NCI-H524 treated with DMSO at 0.1 percent for 48 hours (cell line): ENCODE measurements around the gene SEPTIN7.

ENCODE experiments used
- DNase-seq: peaks from one replicate; lab custom pipeline; 2025; lab: John Stamatoyannopoulos, UW

The SEPTIN7 gene

DNA sequence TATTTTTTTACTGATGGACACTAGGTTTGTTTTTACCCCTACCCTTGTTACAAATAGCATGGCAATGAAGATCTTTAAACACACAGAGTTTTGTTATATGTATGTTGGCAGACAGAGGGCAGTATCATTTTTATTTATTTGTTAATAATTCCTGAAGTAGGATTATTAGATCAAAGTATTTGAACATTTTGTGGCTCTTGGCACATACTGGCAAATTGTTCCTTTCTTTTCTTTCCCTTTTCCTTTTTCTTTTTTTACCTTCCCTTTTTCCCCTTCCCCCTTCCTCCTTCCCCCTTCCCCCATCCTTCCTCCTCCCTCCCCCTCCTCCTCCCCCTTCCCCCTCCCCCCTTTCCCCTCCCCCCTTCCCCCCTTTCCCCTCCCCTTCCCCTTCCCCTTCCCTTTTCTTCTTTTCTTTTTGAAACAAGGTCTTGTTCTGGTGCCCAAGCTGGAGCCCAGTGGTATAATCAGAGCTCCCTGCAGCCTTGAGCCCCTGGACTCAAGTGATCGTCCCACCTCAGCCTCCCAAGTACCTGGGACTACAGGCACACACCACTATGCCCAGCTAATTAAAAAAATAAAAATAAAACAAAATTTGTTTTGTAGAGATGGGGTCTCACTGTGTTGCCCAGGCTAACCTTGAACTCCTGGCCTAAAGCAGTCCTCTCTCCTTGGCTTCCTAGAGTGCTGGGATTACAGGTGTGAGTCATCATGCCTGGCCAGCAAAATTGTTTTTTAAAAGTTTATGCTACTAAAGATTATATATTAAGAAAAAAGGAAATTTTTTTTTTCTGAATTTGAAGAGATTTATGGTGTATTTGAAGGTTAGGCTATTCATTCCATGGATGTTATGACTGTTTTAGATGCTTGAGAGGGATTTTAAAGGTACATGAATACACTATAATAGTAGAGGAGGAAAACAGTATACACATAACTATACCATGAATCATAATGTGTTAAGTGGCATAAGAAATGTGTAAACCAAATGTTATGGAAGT lies 39.3 kb downstream of the SEPTIN7 start:
- no peak for DNase-seq

GRCh38 chr7:35846816-35847412 lies 46.1 kb downstream of the SEPTIN7 start:
- DNase-seq, result no peak

DNA sequence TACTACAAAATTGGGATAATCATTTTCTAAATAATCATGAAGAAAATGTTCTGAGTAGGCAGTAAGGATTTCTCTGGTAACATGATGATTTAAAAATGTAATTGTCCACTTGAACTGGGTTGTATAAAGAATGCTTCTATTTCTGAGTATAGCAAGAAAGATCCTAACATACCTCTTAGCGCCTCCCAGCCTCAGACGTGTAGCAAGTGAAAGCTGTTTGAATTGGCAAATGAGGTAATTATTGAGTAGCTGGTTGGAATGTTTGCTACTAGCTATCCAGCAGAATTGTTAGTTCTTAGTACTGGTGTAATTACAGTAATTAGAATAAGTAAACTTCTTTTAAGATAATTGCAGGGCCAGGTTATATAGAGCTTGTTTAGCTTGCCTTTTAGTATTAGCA lies 47.9 kb downstream of the SEPTIN7 start:
- DNase-seq, result no peak

DNA sequence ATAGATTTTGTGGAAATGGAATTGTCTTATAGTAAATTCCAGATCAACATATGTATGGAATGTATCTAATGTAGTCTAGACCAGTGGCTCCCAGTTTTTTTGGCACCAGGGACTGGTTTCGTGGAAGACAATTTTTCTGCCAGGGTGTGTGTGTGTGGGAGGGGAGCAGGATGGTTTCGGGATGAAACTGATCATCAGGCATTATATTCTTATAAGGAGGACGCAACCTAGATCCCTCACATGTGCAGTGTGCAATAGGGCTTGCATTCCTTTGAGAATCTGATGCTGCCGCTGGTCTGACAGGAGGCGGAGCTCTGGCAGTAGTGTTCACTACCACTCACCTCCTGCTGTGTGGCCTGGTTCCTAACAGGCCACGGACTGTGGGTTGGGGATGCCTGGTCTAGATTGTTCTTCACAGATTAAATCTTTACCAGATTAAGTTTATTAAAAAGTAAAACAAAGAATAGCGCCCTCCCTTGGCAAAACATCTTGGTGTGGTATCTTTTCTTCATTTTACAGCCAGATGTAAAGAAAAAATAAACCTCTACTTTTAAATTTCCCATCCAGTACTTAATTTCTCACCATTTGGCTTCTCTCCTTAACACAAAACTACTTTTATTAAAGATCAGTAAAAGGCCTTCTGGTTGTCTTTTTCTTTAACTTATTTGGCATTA lies 48.4 kb downstream of the SEPTIN7 start:
- DNase-seq, result no peak

DNA sequence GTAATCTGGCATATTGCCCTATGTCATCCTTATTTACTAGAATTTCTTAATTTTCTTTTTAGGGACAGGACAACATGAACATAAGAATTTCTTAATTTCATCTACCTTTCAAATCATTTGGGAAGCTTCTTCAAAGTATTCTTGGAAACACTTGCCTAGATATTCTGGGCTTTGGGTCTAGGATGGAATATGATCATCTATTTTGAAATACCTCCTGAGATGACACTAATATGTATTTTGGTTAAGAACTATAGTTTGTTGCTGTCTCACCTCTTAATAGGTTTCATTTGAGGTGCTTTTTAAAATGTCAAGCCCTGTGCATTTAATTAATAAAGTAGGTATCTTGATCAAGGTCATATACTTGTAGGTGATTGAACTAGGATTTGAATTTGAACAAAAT lies 49.1 kb downstream of the SEPTIN7 start:
- no peak for DNase-seq
